ENCODE data around the gene TEDC2.

DNA sequence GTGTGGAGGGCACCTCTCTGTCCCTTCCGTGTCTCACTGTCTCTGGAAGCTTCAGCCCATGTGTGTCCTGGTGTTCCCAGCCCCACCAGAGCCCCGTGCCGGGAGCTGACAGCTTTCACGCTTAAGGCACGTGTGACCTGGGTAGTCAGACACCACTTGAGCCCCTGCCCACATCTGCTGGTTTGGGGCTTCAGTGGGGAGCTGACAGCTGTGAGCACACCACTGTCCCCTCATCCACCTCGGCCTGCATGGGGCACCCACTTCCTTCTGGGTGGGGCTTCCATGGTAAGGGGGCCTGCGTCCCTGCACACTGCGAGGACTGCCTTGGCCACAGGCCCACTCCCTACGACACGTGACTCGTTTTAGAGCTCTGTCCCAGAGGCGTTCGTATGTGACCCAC lies 2.6 kb upstream of the TEDC2 start:
- TF ChIP-seq, protein P1, sequence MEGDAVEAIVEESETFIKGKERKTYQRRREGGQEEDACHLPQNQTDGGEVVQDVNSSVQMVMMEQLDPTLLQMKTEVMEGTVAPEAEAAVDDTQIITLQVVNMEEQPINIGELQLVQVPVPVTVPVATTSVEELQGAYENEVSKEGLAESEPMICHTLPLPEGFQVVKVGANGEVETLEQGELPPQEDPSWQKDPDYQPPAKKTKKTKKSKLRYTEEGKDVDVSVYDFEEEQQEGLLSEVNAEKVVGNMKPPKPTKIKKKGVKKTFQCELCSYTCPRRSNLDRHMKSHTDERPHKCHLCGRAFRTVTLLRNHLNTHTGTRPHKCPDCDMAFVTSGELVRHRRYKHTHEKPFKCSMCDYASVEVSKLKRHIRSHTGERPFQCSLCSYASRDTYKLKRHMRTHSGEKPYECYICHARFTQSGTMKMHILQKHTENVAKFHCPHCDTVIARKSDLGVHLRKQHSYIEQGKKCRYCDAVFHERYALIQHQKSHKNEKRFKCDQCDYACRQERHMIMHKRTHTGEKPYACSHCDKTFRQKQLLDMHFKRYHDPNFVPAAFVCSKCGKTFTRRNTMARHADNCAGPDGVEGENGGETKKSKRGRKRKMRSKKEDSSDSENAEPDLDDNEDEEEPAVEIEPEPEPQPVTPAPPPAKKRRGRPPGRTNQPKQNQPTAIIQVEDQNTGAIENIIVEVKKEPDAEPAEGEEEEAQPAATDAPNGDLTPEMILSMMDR (IDR thresholded peaks at IDR 0.05): no peak
- TF ChIP-seq POLR2A (IDR thresholded peaks at IDR 0.05): no peak

Data from uterus (tissue), 2 donors.